Osteocyte (in vitro differentiated cells): ENCODE data around the gene IL16. TPM values are rescaled to one million over a fixed set of nuclear protein-coding genes. Genes with fewer than 3 reads are reported as not detected.

Source experiments
- DNase-seq: peaks from one replicate; pipeline ENCODE4 v3.0.0; 2021; ENCODE audit warnings: mixed read lengths; ENCODE audit not compliant: unreplicated experiment; ENCODE audit errors: extremely low spot score
- H3K27ac Mint-ChIP-seq: one replicate; pipeline ENCODE4 v1.8.0; 2021; ENCODE audit warnings: mild to moderate bottlenecking, mixed read lengths; ENCODE audit not compliant: unreplicated experiment
- H3K27me3 Mint-ChIP-seq: one replicate; pipeline ENCODE4 v1.8.0; 2021; ENCODE audit warnings: mixed read lengths; ENCODE audit not compliant: unreplicated experiment
- H3K36me3 Mint-ChIP-seq: one replicate; pipeline ENCODE4 v1.8.0; 2021; ENCODE audit warnings: mixed read lengths; ENCODE audit not compliant: unreplicated experiment
- H3K4me1 Mint-ChIP-seq: one replicate; pipeline ENCODE4 v1.8.0; 2021; ENCODE audit warnings: mixed read lengths; ENCODE audit not compliant: unreplicated experiment
- H3K4me3 Mint-ChIP-seq: one replicate; pipeline ENCODE4 v1.8.0; 2021; ENCODE audit warnings: mild to moderate bottlenecking, moderate library complexity, mixed read lengths; ENCODE audit not compliant: unreplicated experiment
- H3K9me3 Mint-ChIP-seq: one replicate; pipeline ENCODE4 v1.8.0; 2021; ENCODE audit warnings: mixed read lengths; ENCODE audit not compliant: unreplicated experiment
- total RNA-seq: library from RNA; stranded (reverse); gene quantifications from 2 replicates; pipeline ENCODE4 v1.2.1, GENCODE V29; 2021
- TF ChIP-seq, protein P1 (sequence below): fragments of 200-600 bp; sonication (generic); IDR thresholded peaks from 2 replicates; pipeline ENCODE4 v1.5.0; 2021; ENCODE audit warnings: antibody characterized with exemption, mild to moderate bottlenecking, moderate library complexity

The IL16 gene
- total RNA-seq, 1 donor from 2014 or later = not detected

DNA sequence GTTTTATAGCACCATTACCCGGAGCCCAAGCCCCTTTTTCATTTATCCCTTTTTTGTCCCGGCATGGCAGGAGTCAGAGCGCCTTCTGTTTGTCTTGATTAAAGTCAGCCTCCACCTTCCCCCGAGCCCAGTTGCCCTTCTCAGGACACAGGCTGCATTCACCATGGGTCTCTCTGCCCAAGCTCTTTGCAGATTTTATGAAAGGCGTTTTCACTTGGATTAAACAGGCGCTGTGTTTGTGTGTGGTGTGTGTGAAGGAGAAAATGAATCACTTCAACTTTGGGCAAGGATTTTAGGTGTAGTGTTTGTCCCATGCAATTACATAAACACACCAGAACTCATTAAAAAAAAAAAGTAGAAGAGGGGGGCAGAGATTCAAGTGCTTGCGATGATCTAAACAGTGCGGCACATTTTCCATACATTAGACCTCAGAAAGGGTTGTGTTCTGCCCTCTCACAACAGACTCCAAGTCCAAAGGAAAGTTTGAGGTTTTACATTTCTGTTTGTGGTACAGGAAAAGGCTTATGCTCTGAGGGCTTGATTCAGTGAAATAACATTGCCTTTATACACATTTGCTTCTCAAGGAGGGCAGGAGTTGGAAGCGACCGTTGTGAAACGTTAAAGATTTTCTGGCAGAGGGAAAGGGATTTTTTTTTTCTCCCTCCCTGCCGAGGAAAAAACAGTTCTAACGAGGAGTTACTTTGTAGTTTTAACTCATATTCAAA is 14.5 kb upstream of the IL16 start:
- H3K27me3 Mint-ChIP-seq = peaks cover 26% of the 10 kb centered on the region
- DNase-seq = no peak
- no peaks in the 10 kb centered on the region for H3K4me1 Mint-ChIP-seq
- H3K4me3 Mint-ChIP-seq = no peak overlapping the region
- no peak overlapping the region for H3K27ac Mint-ChIP-seq
- H3K36me3 Mint-ChIP-seq = no peaks in the 10 kb centered on the region
- TF ChIP-seq, protein P1, sequence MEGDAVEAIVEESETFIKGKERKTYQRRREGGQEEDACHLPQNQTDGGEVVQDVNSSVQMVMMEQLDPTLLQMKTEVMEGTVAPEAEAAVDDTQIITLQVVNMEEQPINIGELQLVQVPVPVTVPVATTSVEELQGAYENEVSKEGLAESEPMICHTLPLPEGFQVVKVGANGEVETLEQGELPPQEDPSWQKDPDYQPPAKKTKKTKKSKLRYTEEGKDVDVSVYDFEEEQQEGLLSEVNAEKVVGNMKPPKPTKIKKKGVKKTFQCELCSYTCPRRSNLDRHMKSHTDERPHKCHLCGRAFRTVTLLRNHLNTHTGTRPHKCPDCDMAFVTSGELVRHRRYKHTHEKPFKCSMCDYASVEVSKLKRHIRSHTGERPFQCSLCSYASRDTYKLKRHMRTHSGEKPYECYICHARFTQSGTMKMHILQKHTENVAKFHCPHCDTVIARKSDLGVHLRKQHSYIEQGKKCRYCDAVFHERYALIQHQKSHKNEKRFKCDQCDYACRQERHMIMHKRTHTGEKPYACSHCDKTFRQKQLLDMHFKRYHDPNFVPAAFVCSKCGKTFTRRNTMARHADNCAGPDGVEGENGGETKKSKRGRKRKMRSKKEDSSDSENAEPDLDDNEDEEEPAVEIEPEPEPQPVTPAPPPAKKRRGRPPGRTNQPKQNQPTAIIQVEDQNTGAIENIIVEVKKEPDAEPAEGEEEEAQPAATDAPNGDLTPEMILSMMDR = no peak
- no peaks in the 10 kb centered on the region for H3K9me3 Mint-ChIP-seq

DNA sequence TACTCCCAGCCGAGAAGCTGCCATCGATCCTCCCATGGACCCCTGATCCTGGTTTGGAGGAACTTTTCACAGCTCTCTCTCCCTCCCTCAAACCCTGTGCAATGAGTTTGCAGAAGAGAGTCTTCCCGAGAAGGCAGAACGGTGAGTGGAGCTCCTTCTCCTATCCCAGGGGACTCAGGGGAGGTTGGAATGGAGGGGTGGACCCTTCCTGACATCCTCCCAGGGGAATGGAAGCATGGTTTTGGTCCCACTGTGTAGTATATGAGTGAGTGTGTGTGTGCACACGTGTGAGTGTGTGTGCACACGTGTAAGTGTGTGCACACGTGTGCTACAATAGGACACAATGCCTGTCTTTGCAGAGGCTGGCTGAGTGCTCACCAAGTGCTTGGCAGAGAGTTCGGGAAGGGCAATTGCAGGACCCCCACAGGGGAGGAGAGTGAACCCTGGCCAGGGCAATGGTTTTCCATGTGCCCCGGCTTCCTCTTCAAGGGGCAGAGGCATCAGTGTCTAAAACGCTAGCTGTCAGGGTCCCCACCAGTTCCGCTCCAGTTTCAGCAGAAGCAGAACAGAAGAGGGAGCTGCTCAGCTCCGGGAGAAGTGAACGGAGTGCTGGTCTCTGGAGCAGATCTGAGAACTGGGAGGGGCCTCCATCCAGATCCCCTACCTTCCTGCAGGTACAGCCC is 13.8 kb upstream of the IL16 start:
- Mint-ChIP-seq H3K9me3 (no peaks in the 10 kb centered on the region), H3K4me3 (no peak overlapping the region), H3K4me1 (no peaks in the 10 kb centered on the region), H3K36me3 (no peaks in the 10 kb centered on the region), H3K27me3 (peaks cover 26% of the 10 kb centered on the region), H3K27ac (no peak overlapping the region)
- DNase-seq = no peak
- TF ChIP-seq, protein P1 = no peak

DNA sequence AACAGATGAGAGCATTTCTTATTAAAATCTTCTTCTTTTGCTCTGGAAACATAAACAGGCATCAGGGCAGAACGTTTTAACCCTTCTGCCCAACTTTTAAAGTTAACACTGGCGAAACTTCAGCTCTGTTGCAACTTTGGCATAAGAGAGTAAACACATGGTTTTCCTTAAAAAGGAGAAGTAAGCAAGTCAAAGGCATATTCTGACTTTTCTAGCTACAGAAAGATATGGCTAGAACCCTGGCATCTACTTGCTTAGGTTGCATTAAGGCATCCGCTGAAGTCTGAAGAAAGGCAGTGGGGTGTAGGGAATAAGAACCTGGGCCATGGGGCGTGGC is 13.3 kb upstream of the IL16 start:
- TF ChIP-seq, protein P1 = no peak
- no peak for DNase-seq
- Mint-ChIP-seq H3K4me3 (no peak overlapping the region), H3K36me3 (no peaks in the 10 kb centered on the region), H3K27ac (no peak overlapping the region), H3K4me1 (no peaks in the 10 kb centered on the region), H3K27me3 (peaks cover 26% of the 10 kb centered on the region), H3K9me3 (no peaks in the 10 kb centered on the region)

DNA sequence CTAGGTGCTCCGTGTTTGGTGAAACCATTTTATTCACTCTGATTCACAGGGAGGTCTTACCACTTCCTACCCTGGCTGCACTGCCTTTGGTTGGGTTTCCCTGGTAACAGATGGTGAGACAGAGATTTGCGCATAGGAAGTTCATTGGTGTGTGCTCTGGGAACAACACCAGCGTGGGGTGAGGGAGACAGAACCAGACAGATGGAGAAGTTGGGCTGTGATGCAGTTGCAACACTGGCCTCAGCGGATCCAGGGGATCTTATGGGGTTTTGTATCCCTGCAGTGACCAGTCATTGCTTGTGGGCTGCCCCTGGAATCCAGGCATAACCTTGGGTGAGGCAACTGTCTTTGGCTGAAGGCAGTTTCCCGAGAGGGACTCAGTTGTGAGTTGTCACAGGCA is 12.5 kb upstream of the IL16 start:
- Mint-ChIP-seq H3K27ac (no peak overlapping the region), H3K4me1 (no peaks in the 10 kb centered on the region), H3K27me3 (peaks cover 24% of the 10 kb centered on the region), H3K9me3 (no peaks in the 10 kb centered on the region), H3K4me3 (no peak overlapping the region), H3K36me3 (no peaks in the 10 kb centered on the region)
- TF ChIP-seq, protein P1 = no peak
- no peak for DNase-seq

GRCh38 chr15:81185631-81186295 is 10.9 kb upstream of the IL16 start:
- H3K36me3 Mint-ChIP-seq = no peaks in the 10 kb centered on the region
- no peaks in the 10 kb centered on the region for H3K4me1 Mint-ChIP-seq
- TF ChIP-seq, protein P1 = no peak
- no peak overlapping the region for H3K4me3 Mint-ChIP-seq
- H3K27me3 Mint-ChIP-seq = peaks cover 21% of the 10 kb centered on the region
- no peak overlapping the region for H3K27ac Mint-ChIP-seq
- no peak for DNase-seq
- no peaks in the 10 kb centered on the region for H3K9me3 Mint-ChIP-seq
